NCI-H2081 treated with DMSO at 0.1 percent for 48 hours (cell line): ENCODE data around the gene TRA2B.
"Not testable (repeated sequence)": the region's sequence is repeated elsewhere in the genome, so short reads cannot be mapped to it uniquely, and the experiment has no call there.

Source experiments
- DNase-seq: peaks from one replicate; lab custom pipeline; 2025; lab: John Stamatoyannopoulos, UW

TRA2B gene

DNA sequence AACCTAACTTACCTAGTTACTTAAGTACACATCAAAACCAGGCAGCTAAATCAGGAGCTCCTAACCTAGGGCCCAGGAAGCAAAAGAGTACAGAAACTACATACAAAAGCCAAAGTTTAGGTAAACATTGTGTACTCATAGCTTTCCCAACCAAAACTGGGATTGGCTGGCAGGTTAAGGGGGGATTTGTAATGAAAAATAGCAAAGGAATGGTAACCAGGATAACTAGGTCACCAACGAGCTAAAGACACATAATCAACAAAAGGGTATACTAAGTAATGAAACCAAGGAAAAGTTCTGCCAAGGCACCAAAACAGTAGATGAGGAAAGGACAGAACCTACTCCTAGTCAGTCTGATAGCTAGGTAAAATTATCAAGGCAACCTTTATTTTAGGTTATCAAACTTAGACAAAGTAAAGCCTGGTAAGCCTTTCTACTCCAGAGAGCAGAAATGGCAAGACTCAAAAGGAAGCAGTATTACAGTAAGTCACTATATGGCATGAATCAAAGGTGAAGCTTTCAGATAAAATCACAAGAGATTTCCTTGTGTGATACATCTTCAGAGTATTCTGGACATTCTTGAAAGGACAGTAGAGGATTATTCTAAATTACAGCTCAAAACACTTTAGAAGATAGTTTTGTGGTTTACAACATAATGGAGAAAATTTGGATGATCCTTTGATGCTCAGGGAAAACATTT is 10.2 kb downstream of the TRA2B start:
- DNase-seq: no peak

- no peak for DNase-seq
Observed at GRCh38 chr3:185926445-185926844, 11.4 kb downstream of the TRA2B start.

- DNase-seq: no peak
Observed at GRCh38 chr3:185925353-185925752, 12.5 kb downstream of the TRA2B start.

- no peak for DNase-seq
Observed at GRCh38 chr3:185924375-185924774, 13.4 kb downstream of the TRA2B start.

DNA sequence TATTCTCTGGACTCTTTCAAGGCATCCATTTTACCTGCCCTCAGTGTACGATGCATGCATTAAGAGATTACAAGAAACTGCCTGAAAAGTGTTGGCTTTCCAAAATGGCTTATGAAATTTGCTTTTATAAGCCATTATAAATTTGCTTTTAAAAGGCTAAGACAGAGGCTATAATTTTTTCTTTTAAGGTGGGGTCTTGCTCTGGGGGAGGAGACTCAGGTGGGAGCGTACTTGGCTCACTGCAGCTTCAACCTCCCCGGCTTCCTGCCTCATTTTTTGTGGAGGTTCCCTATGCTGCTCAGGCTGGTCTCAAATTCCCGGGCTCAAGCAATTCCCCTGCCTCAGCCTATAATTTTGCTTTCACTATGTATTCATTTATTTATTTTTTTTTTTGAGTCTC is 17.6 kb downstream of the TRA2B start:
- DNase-seq: no peak

GRCh38 chr3:185916042-185916833 is 21.6 kb downstream of the TRA2B start:
- no peak for DNase-seq

DNA sequence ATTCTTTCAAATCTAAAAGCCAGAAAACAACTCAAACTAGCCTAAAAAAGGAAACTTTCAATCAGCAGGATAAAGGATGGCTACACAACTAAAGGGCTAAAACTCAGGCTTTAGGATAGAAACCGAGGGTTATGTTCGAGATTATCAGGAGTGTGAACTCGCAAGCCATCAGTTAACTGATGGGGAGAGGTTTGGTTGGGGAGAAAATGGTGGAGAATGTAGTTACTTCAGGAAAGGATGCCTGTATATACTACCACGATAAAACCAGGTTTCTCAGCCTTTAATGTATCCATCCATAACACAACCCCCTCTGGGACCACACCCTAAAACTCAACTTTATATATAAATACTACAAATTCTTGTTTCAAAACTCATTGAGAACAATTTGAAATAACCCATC is 22.2 kb downstream of the TRA2B start:
- no peak for DNase-seq

DNA sequence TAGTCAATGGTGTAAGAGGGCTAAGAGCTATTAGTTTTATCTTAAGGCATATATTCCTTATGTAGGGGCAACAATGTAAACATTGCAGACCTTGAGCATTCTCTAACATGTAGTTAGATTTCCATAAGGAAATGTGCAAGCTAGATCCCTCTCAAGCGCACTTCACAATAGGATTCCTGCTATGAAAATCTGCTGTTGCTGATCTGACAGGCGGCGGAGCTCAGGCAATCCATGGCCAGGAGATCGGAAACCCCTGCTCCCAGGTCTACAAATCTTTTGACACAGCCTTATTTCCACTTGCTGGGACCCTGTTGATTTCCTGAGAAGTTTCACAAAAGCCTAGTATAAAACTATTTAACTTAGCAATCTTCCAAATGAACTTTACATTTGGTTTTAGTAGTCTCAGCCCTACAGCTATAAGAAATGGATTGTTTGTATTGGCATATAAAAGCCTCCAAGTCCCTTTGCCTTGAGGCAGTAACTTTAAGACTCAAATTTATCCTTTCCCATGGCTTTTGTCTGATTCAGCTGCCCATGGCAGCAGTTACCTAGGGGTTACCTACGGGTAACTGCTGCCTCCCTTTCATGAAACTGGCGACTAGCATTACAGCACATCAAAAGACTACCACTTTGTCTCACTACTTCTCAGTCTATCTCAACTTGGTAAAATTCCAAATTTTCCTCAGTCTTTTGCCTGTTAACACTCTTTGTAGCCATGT is 22.7 kb downstream of the TRA2B start:
- no peak for DNase-seq

GRCh38 chr3:185912929-185913901 is 24.6 kb downstream of the TRA2B start:
- no peak for DNase-seq

GRCh38 chr3:185912512-185912911 is 25.3 kb downstream of the TRA2B start:
- no peak for DNase-seq

DNA sequence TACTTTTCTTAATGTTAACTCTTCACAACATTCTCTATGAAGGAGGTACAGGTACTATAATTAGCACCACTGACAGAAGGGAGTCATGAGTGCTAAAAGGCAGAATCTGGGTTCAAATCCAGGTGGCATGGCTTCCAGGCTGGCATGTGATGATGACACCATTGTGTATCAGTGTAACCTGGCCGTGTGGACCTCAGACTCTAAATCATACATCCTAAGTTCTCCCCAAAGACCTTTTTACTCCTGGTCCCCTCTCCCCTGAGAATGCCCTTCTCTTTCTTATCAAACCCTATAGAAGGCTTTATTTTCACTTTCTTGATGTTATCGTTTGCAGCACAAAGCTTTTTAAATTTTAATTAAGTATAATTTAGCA is 26.8 kb downstream of the TRA2B start:
- DNase-seq: not testable (repeated sequence)

DNA sequence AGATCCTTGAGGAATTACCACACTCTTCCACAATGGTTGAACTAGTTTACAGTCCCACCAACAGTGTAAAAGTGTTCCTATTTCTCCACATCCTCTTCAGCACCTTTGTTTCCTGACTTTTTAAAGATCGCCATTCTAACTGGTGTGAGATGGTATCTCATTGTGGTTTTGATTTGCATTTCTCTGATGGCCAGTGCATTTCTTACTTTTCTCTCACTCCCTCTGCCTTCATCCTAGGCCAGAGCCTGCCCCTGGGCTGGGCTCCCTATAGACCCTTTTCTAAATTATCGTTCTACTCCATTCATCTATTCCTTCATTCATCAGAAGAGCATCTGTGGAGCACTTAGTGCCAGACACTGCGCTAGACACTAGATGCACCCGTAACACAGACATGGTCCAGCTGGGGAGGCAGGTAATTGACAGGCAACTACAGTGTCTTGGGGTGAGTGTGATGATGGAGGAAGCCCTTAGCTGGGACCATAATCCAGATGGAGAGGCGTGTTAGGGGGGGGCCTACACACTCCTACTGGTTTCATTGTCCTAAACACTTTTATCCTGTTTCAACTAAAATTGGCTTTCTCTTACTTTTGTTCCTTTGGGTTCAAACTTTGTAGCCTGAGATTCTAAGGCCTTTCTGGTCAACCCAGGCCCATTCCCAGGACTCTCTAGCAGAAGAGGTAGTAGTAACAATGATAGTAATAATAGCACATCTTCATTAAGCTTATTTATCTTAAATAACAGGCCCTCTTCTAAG is 27.3 kb downstream of the TRA2B start:
- not testable (repeated sequence) for DNase-seq

DNA sequence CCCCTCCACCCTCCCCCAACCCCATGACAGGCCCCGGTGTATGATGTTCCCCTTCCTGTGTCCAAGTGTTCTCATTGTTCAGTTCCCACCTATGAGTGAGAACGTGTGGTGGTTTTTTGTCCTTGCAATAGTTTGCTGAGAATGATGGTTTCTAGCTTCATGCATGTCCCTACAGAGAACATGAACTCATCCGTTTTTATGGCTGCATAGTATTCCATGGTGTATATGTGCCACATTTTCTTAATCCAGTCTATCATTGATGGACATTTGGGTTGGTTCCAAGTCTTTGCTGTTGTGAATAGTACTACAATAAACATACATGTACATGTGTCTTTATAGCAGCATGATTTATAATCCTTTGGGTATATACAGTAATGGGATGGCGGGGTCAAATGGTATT is 27.9 kb downstream of the TRA2B start:
- not testable (repeated sequence) for DNase-seq

GRCh38 chr3:185900228-185900627 is 37.6 kb downstream of the TRA2B start:
- DNase-seq: no peak

- no peak for DNase-seq
Observed at GRCh38 chr3:185896636-185897035, 41.2 kb downstream of the TRA2B start.

- DNase-seq: no peak
Observed at GRCh38 chr3:185887066-185887465, 50.7 kb downstream of the TRA2B start.

DNA sequence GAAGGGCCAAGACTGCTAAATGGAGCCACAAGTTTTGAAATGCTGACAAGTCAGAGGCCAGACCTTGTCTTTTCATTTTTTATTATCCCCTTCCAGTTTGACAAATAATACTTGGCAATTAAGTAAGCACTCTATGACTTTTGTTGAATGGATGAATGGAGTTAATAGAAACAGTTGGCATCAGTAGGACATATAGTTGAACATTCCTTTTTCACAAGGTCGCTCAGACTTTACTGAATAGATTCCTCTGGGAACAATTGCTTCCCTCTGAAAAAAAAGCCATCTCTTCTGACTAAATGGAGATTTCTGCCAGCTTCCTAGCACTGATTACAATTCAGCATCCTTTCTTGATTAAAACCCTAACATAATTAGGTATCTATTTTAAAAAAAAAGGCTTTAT is 53.2 kb downstream of the TRA2B start:
- no peak for DNase-seq

GRCh38 chr3:185881926-185882325 is 55.9 kb downstream of the TRA2B start:
- no peak for DNase-seq

- no peak for DNase-seq
Observed at GRCh38 chr3:185880600-185880999, 57.2 kb downstream of the TRA2B start.

GRCh38 chr3:185878920-185879319 is 58.9 kb downstream of the TRA2B start:
- no peak for DNase-seq

- no peak for DNase-seq
Observed at GRCh38 chr3:185874119-185874518, 63.7 kb downstream of the TRA2B start.
